GM10248 (cell line): Measurements from ENCODE around the gene DGKK.

Experiments used
- CTCF ChIA-PET: fragments of 300-600 bp; sonication (Branson Sonifier 250); formaldehyde crosslinking; extraction: SDS; loops from one replicate; lab custom pipeline; 2021; ENCODE audit warnings: antibody characterized with exemption; lab: Yijun Ruan, JAX
- POLR2A ChIA-PET: fragments of 350-650 bp; sonication (Branson Sonifier 250); formaldehyde crosslinking; extraction: SDS; loops from one replicate; lab custom pipeline; 2020; ENCODE audit warnings: antibody characterized with exemption; lab: Yijun Ruan, JAX
- DNase-seq: peaks from one replicate; pipeline ENCODE4 v3.0.0; 2012; ENCODE audit errors: extremely low spot score
- CTCF ChIP-seq: IDR thresholded peaks from 2 replicates; pipeline ENCODE4 v1.5.1; 2012; ENCODE audit warnings: mild to moderate bottlenecking, low read depth; ENCODE audit errors: extremely low read depth, missing control alignments, control extremely low read depth

Gene DGKK

GRCh38 chrX:50483283-50483682 lies 12.7 kb upstream of the DGKK start:
- no peak for TF ChIP-seq CTCF
- DNase-seq = no peak
- ChIA-PET CTCF (no interaction called here), POLR2A (no interaction called here)

GRCh38 chrX:50475208-50475607 lies 4.6 kb upstream of the DGKK start:
- ChIA-PET POLR2A (no interaction called here), CTCF (no interaction called here)
- no peak for TF ChIP-seq CTCF
- DNase-seq = no peak

DNA sequence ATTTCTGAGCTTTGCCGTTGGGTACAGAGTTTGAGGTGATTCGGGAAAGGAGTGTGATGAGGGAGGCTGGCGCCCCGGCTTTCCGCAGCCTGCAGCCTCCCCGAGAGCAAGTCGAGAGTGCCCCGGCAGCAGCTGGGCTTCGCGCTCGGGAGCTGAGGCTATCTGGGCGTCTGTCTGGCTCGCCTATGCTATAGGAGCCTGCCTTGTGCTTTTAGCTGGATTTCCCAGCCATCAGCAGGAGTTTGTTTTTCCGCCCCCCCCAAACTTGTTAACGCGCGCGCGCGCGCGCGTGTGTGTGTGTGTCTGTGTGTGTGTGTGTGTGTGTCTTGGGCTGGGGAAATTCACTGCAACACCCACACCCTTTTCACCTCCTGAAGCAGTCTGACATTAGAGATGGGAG lies 765 bp upstream of the DGKK start:
- POLR2A ChIA-PET = no interaction called here
- no peak for TF ChIP-seq CTCF
- CTCF ChIA-PET = no interaction called here
- no peak for DNase-seq

DNA sequence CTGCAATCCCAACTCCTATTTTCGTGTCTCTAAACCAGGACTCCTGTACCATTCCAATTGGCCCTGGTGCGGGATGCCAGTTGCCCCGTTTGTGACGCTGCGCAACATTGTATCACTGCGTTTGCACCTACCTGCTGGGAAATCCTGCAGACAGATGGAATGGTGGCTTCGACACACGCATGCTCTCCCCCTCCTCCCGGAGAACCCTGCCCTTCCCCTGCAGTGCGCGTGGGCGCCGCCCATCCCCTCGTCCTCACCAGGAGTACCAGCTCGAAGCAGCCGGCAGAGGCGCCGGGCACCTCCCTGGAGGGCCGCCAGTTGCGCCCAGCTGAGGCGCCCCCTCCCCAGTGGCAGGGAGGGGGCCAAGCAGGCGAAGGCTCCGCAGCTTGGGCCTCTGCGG lies 1.4 kb downstream of the DGKK start:
- POLR2A ChIA-PET = no interaction called here
- no peak for TF ChIP-seq CTCF
- CTCF ChIA-PET = no interaction called here
- DNase-seq = no peak

DNA sequence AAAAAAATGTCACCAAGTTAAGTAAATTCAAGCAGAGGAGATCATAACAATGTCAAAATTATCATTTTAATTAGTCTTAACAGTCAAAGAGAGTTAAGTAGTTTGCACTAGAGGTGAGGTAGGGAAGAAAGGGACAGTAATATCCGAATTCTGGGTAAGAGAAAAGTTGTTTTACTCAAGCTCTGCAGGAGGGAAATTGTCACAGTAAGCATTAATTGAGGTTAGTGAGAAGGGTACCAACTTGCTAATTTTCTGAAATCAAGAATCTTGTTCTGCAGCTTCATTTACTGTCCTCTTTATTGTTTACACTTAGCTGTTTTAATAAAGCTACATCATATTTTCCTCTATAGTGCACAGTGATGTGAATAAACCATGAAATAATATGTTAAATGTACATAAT lies 11.0 kb downstream of the DGKK start:
- ChIA-PET CTCF (no interaction called here), POLR2A (no interaction called here)
- no peak for DNase-seq
- no peak for TF ChIP-seq CTCF

GRCh38 chrX:50458483-50458882 lies 12.1 kb downstream of the DGKK start:
- DNase-seq = no peak
- TF ChIP-seq CTCF = no peak
- POLR2A ChIA-PET = no interaction called here
- CTCF ChIA-PET = interaction anchor here (2.9 kb wide), 1 partner anchor 10 kb away, joined by 11 read pairs; no protein-coding TSS in a partner anchor
